K562 (cell line): ENCODE measurements around the gene HOXA9. TPM values are rescaled to one million over a fixed set of nuclear protein-coding genes. Genes with fewer than 3 reads are reported as not detected.

ENCODE experiments used
- GTF3C2 ChIP-seq: IDR thresholded peaks from 3 replicates; pipeline ENCODE4 v1.6.1; 2011; ENCODE audit warnings: borderline replicate concordance, mild to moderate bottlenecking, moderate library complexity; ENCODE audit not compliant: insufficient read length; ENCODE audit errors: extremely low read depth
- MYC ChIP-seq, 2 experiments: fragments of 250-450 bp in 1 of 2; sonication (Bioruptor Pico) in 1 of 2; IDR thresholded peaks; 2 replicates each; pipeline versions ENCODE4 v1.5.1 to v1.6.1; 2012 to 2021; ENCODE audit warnings: low read depth in 2 of 2, borderline replicate concordance in 1 of 2, improper control_type of control experiment in 1 of 2, low read length in 1 of 2, mild to moderate bottlenecking in 1 of 2, moderate library complexity in 1 of 2
- RB1 ChIP-seq: fragments of 450-650 bp; IDR thresholded peaks from 2 replicates; pipeline ENCODE4 v1.6.1; 2017; ENCODE audit warnings: low read depth, mild to moderate bottlenecking
- RBM14 ChIP-seq: fragments of 200-400 bp; formaldehyde crosslinking; IDR thresholded peaks from 2 replicates; pipeline ENCODE4 v1.6.1; 2018; ENCODE audit warnings: low read depth, mild to moderate bottlenecking, low read length, moderate library complexity, borderline replicate concordance; ENCODE audit not compliant: insufficient read depth
- TCFL5 ChIP-seq: fragments of 250-450 bp; sonication (Bioruptor Pico); conservative IDR thresholded peaks from 2 replicates; pipeline ENCODE4 v1.6.1; 2021; ENCODE audit warnings: mild to moderate bottlenecking, moderate library complexity, matching md5 sums
- ZFP36 ChIP-seq: fragments of 150-350 bp; IDR thresholded peaks from 2 replicates; pipeline ENCODE4 v1.6.1; 2018; ENCODE audit warnings: low read length, low read depth; ENCODE audit not compliant: partially characterized antibody
- ZNF699 ChIP-seq: fragments of 250-450 bp; sonication (Bioruptor Pico); IDR thresholded peaks from 2 replicates; pipeline ENCODE4 v1.8.0; 2021; ENCODE audit warnings: mild to moderate bottlenecking, moderate library complexity; ENCODE audit not compliant: insufficient replicate concordance
- polyA plus RNA-seq, 8 experiments: library from polyadenylated mRNA; depleted of rRNA in 4 of 8; stranded (reverse) in 5 of 8; unstranded in 3 of 8; fragments of >200 nt; fragmentation: Nextera tagmentation in 2 of 8; fragmentation: Illumina TruSeq in 1 of 8; extraction: Ambion mirVana in 2 of 8; extraction: Trizol in 1 of 8; gene quantifications; 2 replicates each; pipeline versions ENCODE4 v1.2.1 to v1.2.3, GENCODE V29; 2011 to 2014; ENCODE audit warnings: inconsistent platforms in 1 of 8, missing spikeins in 1 of 8
- total RNA-seq, 7 experiments: library from RNA; depleted of rRNA in 6 of 7; stranded (reverse); fragments of >200 nt in 6 of 7; fragmentation: Illumina TruSeq in 2 of 7; extraction: Trizol in 2 of 7; gene quantifications; 2 replicates each; pipeline versions ENCODE4 v1.2.1 to v1.2.3, GENCODE V29; 2011 to 2021; ENCODE audit warnings: low replicate concordance in 1 of 7

Gene HOXA9
- total and polyA plus RNA-seq, 9 of the 15 experiments (the other 6 are each of a cell fraction or from before 2014, with no cell fraction given): not detected

DNA sequence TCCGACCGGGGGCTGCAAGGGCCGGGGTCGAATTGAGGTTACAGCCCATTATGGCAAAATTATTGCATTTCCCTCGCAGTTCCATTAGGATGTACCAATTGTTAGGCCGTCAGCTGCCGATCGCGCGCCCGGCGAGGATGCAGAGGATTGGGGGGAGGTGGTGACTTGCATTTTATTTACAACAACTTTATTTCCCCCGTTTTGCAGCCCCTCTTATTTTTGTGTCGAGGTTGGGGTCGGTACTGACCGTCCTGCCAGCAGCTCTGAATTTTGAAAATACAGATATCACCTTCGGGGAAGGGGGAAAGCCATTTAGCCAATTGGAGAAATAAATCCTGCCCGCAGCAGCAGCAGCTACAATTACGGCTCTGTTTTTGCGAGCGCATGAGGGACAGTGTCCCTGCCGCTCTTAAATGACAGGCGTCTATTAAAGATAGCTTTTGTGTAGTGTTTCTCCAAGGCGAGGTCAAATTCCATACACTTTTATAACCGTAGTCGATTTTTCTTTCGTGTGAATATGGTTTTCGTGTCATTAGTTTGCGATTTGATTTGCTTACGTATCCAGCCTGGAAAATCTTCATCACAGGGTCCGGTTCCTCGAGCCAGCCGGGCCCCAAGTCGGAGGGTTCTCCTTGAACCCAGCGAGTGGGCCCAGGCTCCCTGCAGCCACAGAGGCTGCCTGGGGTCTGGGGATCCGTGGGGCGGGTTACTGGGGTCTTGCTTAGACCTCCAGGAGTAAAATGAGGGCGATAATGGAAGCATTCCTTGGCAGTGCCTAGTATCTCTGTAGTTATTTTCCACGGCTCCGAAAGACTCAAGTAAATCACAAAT, 21.2 kb downstream of the HOXA9 start (continued):
- TF ChIP-seq GTF3C2 (no peak), RBM14 (no peak), ZFP36 (no peak), ZNF699 (CRISPR knock-in tag) (no peak), RB1 (no peak), TCFL5 (CRISPR knock-in tag) (no peak), MYC (IDR thresholded peaks at IDR 0.05; ENCODE audit: low read depth, low read length) (no peak), MYC (CRISPR knock-in tag; IDR thresholded peaks at IDR 0.05; ENCODE audit: borderline replicate concordance, low read depth) (no peak)
